PC-9 (cell line): ENCODE results near the gene SEMA6D. TPM values are rescaled to one million over a fixed set of nuclear protein-coding genes. Genes with fewer than 3 reads are reported as not detected.

Experiments
- BruUV-seq: library from RNA; stranded (reverse); fragments of 400-500 nt; replicated peaks from 2 replicates; lab custom pipeline; 2021; lab: Mats Ljungman, UMichigan
- CTCF ChIA-PET: fragments of 300-600 bp; sonication (Branson Sonifier 250); formaldehyde crosslinking; loops from one replicate; lab custom pipeline; 2022; ENCODE audit warnings: antibody characterized with exemption; lab: Charles Lee
- POLR2A ChIA-PET: fragments of 300-600 bp; sonication (Branson Sonifier 250); formaldehyde crosslinking; loops from one replicate; lab custom pipeline; 2022; ENCODE audit warnings: antibody characterized with exemption; ENCODE audit not compliant: unreplicated experiment; lab: Charles Lee
- DNase-seq, 2 experiments: peaks; one replicate each; pipeline versions ENCODE4 v3.0.0 to v3.0.0-alpha.2; 2015 to 2022; ENCODE audit warnings: mixed read lengths in 1 of 2
- H2AFZ ChIP-seq: fragments of 200-600 bp; sonication (generic); 2 replicates; pipeline ENCODE4 v1.8.1; 2017; ENCODE audit warnings: antibody characterized with exemption
- H3F3A ChIP-seq: fragments of 200-600 bp; sonication (generic); 2 replicates; pipeline ENCODE4 v1.8.1; 2017; ENCODE audit warnings: antibody characterized with exemption, mild to moderate bottlenecking, low read depth; ENCODE audit not compliant: insufficient read depth
- H3K27ac ChIP-seq: fragments of 200-600 bp; sonication (generic); 2 replicates; pipeline ENCODE4 v1.6.1; 2016; ENCODE audit warnings: mixed run types
- H3K27me3 ChIP-seq: fragments of 200-600 bp; sonication (generic); 2 replicates; pipeline ENCODE4 v1.6.1; 2016; ENCODE audit warnings: low read depth, mixed run types; ENCODE audit not compliant: insufficient read depth
- H3K36me3 ChIP-seq: fragments of 200-600 bp; sonication (generic); 2 replicates; pipeline ENCODE4 v1.6.1; 2016; ENCODE audit warnings: low read depth, mixed run types
- H3K4me1 ChIP-seq: fragments of 200-600 bp; sonication (generic); replicated peaks from 2 replicates; pipeline ENCODE4 v1.6.1; 2016; ENCODE audit warnings: mixed run types; ENCODE audit not compliant: insufficient read depth
- H3K4me2 ChIP-seq: fragments of 200-600 bp; sonication (generic); 2 replicates; pipeline ENCODE4 v1.6.1; 2017; ENCODE audit warnings: mixed run types
- H3K4me3 ChIP-seq: fragments of 200-600 bp; sonication (generic); 2 replicates; pipeline ENCODE4 v1.6.1; 2016; ENCODE audit warnings: mixed run types
- H3K79me2 ChIP-seq: fragments of 200-600 bp; sonication (generic); 2 replicates; pipeline ENCODE4 v1.6.1; 2017; ENCODE audit warnings: low read depth, mixed run types
- H3K9me2 ChIP-seq: fragments of 200-600 bp; sonication (generic); 2 replicates; pipeline ENCODE4 v1.8.1; 2017; ENCODE audit warnings: mild to moderate bottlenecking; ENCODE audit not compliant: insufficient read depth
- H3K9me3 ChIP-seq: fragments of 200-600 bp; sonication (generic); 2 replicates; pipeline ENCODE4 v1.8.1; 2016; ENCODE audit warnings: low read depth; ENCODE audit not compliant: insufficient read depth
- H4K20me1 ChIP-seq: fragments of 200-600 bp; sonication (generic); 2 replicates; pipeline ENCODE4 v1.8.1; 2017; ENCODE audit not compliant: insufficient read depth
- CTCF ChIP-seq: fragments of 200-600 bp; sonication (generic); conservative IDR thresholded peaks from 2 replicates; pipeline ENCODE4 v1.6.1; 2017; ENCODE audit warnings: mixed run types, antibody characterized with exemption, mild to moderate bottlenecking, moderate library complexity
- EZH2 ChIP-seq: fragments of 200-600 bp; sonication (generic); IDR thresholded peaks from 2 replicates; pipeline ENCODE4 v1.8.0; 2017; ENCODE audit warnings: antibody characterized with exemption, low read depth
- intact Hi-C: fragments of 100-400 bp; cut with micrococcal nuclease; formaldehyde crosslinking; loops from one replicate; pipeline ENCODE4 v1.10.0; 2022; ENCODE audit not compliant: unreplicated experiment
- total RNA-seq: library from RNA; stranded (reverse); gene quantifications from 2 replicates; pipeline ENCODE4 v1.2.3, GENCODE V29; 2021

SEMA6D gene
- total RNA-seq, 1 experiment from 2014 or later: not detected

- POLR2A ChIA-PET: no interaction called here
- BruUV-seq: no TSS peak
Observed at GRCh38 chr15:47753591-47753990, 36.3 kb downstream of the SEMA6D start.

GRCh38 chr15:47754312-47754711 is 37.0 kb downstream of the SEMA6D start:
- H3K4me1 ChIP-seq: no peaks in the 10 kb centered on the region
- H3K36me3 ChIP-seq: no peaks in the 10 kb centered on the region
- CTCF ChIA-PET: no interaction called here
- TF ChIP-seq EZH2 (no peak), CTCF (no peak)
- no peaks in the 10 kb centered on the region for H3K27me3 ChIP-seq
- intact Hi-C loops: no loop called here
- no peak overlapping the region for H2AFZ ChIP-seq
- no peaks in the 10 kb centered on the region for H4K20me1 ChIP-seq
- no peaks in the 10 kb centered on the region for H3K9me2 ChIP-seq
- H3F3A ChIP-seq: no peaks in the 10 kb centered on the region
- POLR2A ChIA-PET: no interaction called here
- H3K9me3 ChIP-seq: no peaks in the 10 kb centered on the region
- no peak overlapping the region for H3K4me2 ChIP-seq
- DNase-seq: no peak
- H3K4me3 ChIP-seq: no peak overlapping the region
- no peak overlapping the region for H3K27ac ChIP-seq
- no peaks in the 10 kb centered on the region for H3K79me2 ChIP-seq
- BruUV-seq: no TSS peak

More at GRCh38 chr15:47753591-47753990, 36.3 kb downstream of the SEMA6D start:
- no peaks in the 10 kb centered on the region for H3K9me3 ChIP-seq
- H3K9me2 ChIP-seq: no peaks in the 10 kb centered on the region
- H3K4me1 ChIP-seq: no peaks in the 10 kb centered on the region
- H3K36me3 ChIP-seq: no peaks in the 10 kb centered on the region
- no peaks in the 10 kb centered on the region for H3K79me2 ChIP-seq
- H4K20me1 ChIP-seq: no peaks in the 10 kb centered on the region
- no peak overlapping the region for H3K4me3 ChIP-seq
- no peaks in the 10 kb centered on the region for H3F3A ChIP-seq
- H3K27me3 ChIP-seq: no peaks in the 10 kb centered on the region
- intact Hi-C loops: no loop called here
- H2AFZ ChIP-seq: no peak overlapping the region
- no peak for TF ChIP-seq EZH2
- TF ChIP-seq CTCF: no peak
- DNase-seq: no peak
- H3K27ac ChIP-seq: no peak overlapping the region
- CTCF ChIA-PET: no interaction called here
- no peak overlapping the region for H3K4me2 ChIP-seq

- ChIA-PET CTCF (no interaction called here), POLR2A (no interaction called here)
- Histone ChIP-seq H3K9me3 (no peaks in the 10 kb centered on the region), H3F3A (no peaks in the 10 kb centered on the region), H2AFZ (no peak overlapping the region), H3K4me3 (no peak overlapping the region), H3K9me2 (no peaks in the 10 kb centered on the region), H3K4me2 (no peak overlapping the region), H3K36me3 (no peaks in the 10 kb centered on the region), H3K27ac (no peak overlapping the region), H3K79me2 (no peaks in the 10 kb centered on the region), H3K27me3 (0 out of 2 replicates have a peak, but pooled peaks cover 4% of the 10 kb centered on the region), H3K4me1 (no peaks in the 10 kb centered on the region), H4K20me1 (no peaks in the 10 kb centered on the region)
- intact Hi-C loops: no loop called here
- no TSS peak for BruUV-seq
- TF ChIP-seq CTCF: no peak
- no peak for TF ChIP-seq EZH2
- no peak for DNase-seq
Observed at GRCh38 chr15:47755941-47756340, 38.6 kb downstream of the SEMA6D start.
